ENCODE data around the gene NTF3.

DNA sequence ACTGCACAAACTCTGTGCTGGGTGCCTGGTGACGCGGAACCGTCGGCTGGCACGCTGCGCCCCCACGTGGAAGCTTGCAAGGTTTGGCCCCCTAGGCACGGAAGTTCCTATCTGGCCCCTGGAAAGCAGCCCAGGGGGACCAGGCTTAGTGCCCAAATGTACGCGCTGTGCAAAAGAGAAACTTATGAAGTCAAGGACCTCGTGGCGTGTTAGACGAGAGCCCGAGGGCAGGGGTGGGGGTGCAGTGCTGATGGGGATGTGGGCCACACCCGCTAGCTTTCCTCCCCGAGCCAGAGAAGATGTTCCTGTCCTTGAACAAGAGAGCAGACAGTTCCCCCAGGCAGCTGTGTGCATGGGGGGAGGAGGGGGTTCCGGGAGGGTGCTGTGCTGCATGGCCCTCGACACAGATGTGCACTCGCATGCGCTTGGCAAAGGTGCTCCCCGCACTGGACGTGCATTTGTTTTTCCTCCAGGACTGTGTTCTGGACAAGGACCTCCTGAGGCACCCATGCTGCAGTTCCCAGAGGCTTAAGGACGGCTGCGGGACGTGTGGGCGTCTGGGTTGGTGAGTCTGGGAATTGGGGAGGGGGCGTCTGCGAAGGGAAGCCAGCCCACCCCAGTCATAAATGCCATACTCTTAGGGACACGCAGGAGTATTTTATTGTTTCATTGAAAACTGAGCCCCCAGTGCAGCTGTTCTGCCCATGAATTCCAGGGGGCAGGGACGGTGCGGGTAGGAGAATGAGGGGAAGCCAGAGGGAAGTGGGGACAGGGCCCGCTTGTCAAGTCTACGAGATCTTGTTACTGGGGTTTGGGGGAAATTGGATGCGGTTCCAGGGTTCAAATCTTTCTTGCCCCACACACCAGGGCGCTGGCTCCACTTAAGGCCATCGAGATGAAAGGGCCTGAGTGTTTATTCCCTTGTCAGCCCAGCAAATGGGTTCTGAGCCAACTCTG, 80.0 kb downstream of the NTF3 start:
- TF ChIP-seq, protein P1, sequence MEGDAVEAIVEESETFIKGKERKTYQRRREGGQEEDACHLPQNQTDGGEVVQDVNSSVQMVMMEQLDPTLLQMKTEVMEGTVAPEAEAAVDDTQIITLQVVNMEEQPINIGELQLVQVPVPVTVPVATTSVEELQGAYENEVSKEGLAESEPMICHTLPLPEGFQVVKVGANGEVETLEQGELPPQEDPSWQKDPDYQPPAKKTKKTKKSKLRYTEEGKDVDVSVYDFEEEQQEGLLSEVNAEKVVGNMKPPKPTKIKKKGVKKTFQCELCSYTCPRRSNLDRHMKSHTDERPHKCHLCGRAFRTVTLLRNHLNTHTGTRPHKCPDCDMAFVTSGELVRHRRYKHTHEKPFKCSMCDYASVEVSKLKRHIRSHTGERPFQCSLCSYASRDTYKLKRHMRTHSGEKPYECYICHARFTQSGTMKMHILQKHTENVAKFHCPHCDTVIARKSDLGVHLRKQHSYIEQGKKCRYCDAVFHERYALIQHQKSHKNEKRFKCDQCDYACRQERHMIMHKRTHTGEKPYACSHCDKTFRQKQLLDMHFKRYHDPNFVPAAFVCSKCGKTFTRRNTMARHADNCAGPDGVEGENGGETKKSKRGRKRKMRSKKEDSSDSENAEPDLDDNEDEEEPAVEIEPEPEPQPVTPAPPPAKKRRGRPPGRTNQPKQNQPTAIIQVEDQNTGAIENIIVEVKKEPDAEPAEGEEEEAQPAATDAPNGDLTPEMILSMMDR (IDR thresholded peaks at IDR 0.05; ENCODE audit: borderline replicate concordance, extremely low read depth, low read length, poor library complexity, severe bottlenecking), result peak; percentile 58
- no peak for TF ChIP-seq EZH2 (IDR thresholded peaks at IDR 0.05; ENCODE audit: borderline replicate concordance, low read depth, low read length, severe bottlenecking)

Measured in DND-41 (cell line).